K562 (cell line): Measurements from ENCODE around the gene GRXCR1. TPM values are rescaled to one million over a fixed set of nuclear protein-coding genes. Genes with fewer than 3 reads are reported as not detected.

Experiments
- ATAC-seq: fragments of 200-7000 bp; cut with Tn5 transposase; 3 replicates; pipeline ENCODE4 v1.9.1; 2020; ENCODE audit warnings: moderate library complexity
- BruUV-seq: library from RNA; stranded (reverse); fragments of 400-500 nt; replicated peaks from 2 replicates; lab custom pipeline; 2021; lab: Mats Ljungman, UMichigan
- CTCF ChIA-PET: fragments of 300-600 bp; formaldehyde crosslinking; extraction: SDS; loops from one replicate; lab custom pipeline; 2021; ENCODE audit warnings: low intra/inter-chr PET ratio; lab: Yijun Ruan, JAX
- POLR2A ChIA-PET: fragments of 300-600, 350-650 bp; sonication (Branson Sonifier 250); formaldehyde crosslinking; extraction: SDS; loops from one replicate; lab custom pipeline; 2021; ENCODE audit warnings: antibody characterized with exemption, inconsistent platforms; lab: Yijun Ruan, JAX
- DNase-seq, 4 experiments: peaks; one replicate each; pipeline versions ENCODE4 v3.0.0 to v3.0.0-alpha.2; 2011 to 2018; ENCODE audit warnings: low spot score in 3 of 4, mixed read lengths in 3 of 4; ENCODE audit errors: extremely low read depth in 1 of 4
- FAIRE-seq: peaks from 2 replicates; lab custom pipeline; 2011; peaks lifted over from hg19 to GRCh38; lab: Jason Lieb, UNC
- H2AFZ ChIP-seq: 2 replicates; pipeline ENCODE4 v1.6.0; 2011; ENCODE audit warnings: low read depth, low read length, control low read depth, inconsistent platforms
- H3K27ac ChIP-seq: fragments of 200-600 bp; 3 replicates; pipeline ENCODE4 v1.8.0; 2011; ENCODE audit warnings: low read depth, mild to moderate bottlenecking, control low read depth, inconsistent platforms, low read length, moderate library complexity, mixed read lengths; ENCODE audit errors: extremely low read depth
- H3K27me3 ChIP-seq, 2 experiments: fragments of 300-600 bp in 1 of 2; 2 replicates in 1 of 2; 3 replicates in 1 of 2; pipeline versions ENCODE4 v1.6.0 to v1.8.0; 2011; ENCODE audit warnings: inconsistent platforms in 2 of 2, low read length in 2 of 2, mild to moderate bottlenecking in 1 of 2, mixed read lengths in 1 of 2, moderate library complexity in 1 of 2; ENCODE audit not compliant: control insufficient read depth in 2 of 2, insufficient read depth in 2 of 2
- H3K36me3 ChIP-seq: fragments of 300-600 bp; 3 replicates; pipeline ENCODE4 v1.8.0; 2011; ENCODE audit warnings: mild to moderate bottlenecking, low read length, inconsistent platforms; ENCODE audit not compliant: control insufficient read depth, insufficient read depth
- H3K4me1 ChIP-seq, 2 experiments: fragments of 200-600 bp in 1 of 2; replicated peaks in 1 of 2; 2 replicates in 1 of 2; 3 replicates in 1 of 2; pipeline versions ENCODE4 v1.5.1 to v1.8.0; 2011; ENCODE audit warnings: inconsistent platforms in 2 of 2, low read length in 2 of 2, mild to moderate bottlenecking in 1 of 2, mixed read lengths in 1 of 2, moderate library complexity in 1 of 2; ENCODE audit not compliant: control insufficient read depth in 2 of 2, insufficient read depth in 2 of 2
- H3K4me2 ChIP-seq: 2 replicates; pipeline ENCODE4 v1.6.1; 2011; ENCODE audit warnings: low read length, control low read depth, inconsistent platforms, mixed read lengths; ENCODE audit not compliant: insufficient read depth
- H3K4me3 ChIP-seq: fragments of 200-600 bp; sonication (generic), shearing (Covaris generic); 2 replicates; pipeline ENCODE4 v1.5.1; 2016; ENCODE audit warnings: control low read depth, inconsistent platforms
- H3K79me2 ChIP-seq: fragments of 200-600 bp; 3 replicates; pipeline ENCODE4 v1.8.0; 2011; ENCODE audit warnings: low read length, inconsistent platforms; ENCODE audit not compliant: control insufficient read depth, insufficient read depth
- H3K9ac ChIP-seq, 2 experiments: 2 replicates each; pipeline versions ENCODE4 v1.6.0 to v1.6.1; 2011; ENCODE audit warnings: low read depth in 2 of 2, low read length in 2 of 2, control low read depth in 1 of 2, inconsistent platforms in 1 of 2, mild to moderate bottlenecking in 1 of 2, mixed read lengths in 1 of 2; ENCODE audit not compliant: insufficient read depth in 1 of 2
- H3K9me1 ChIP-seq: one replicate; pipeline ENCODE4 v1.6.0; 2011; ENCODE audit warnings: inconsistent platforms, mild to moderate bottlenecking, low read length, moderate library complexity; ENCODE audit not compliant: control insufficient read depth, insufficient read depth
- H3K9me3 ChIP-seq: replicated peaks from 2 replicates; pipeline ENCODE4 v1.5.1; 2011; ENCODE audit warnings: low read depth, low read length, inconsistent platforms; ENCODE audit not compliant: control insufficient read depth, insufficient read depth
- H4K20me1 ChIP-seq: replicated peaks from 2 replicates; pipeline ENCODE4 v1.6.1; 2011; ENCODE audit warnings: low read length, inconsistent platforms, mixed read lengths; ENCODE audit not compliant: control insufficient read depth, insufficient read depth
- BACH1 ChIP-seq: fragments of 200-800 bp; sonication (Bioruptor generic); IDR thresholded peaks from 2 replicates; pipeline ENCODE4 v1.6.1; 2016; ENCODE audit warnings: missing genetic modification characterization, missing compliant biosample characterization
- CCNT2 ChIP-seq: IDR thresholded peaks from 2 replicates; pipeline ENCODE4 v1.6.1; 2011; ENCODE audit warnings: borderline replicate concordance, low read depth, mild to moderate bottlenecking, moderate library complexity, mixed read lengths, low read length; ENCODE audit not compliant: insufficient read length; ENCODE audit errors: extremely low read depth
- CEBPB ChIP-seq: fragments of 450-650 bp; IDR thresholded peaks from 2 replicates; pipeline ENCODE4 v1.6.1; 2016; ENCODE audit warnings: missing genetic modification characterization, missing compliant biosample characterization
- CEBPG ChIP-seq, 3 experiments: fragments of 200-800 bp in 1 of 3; sonication (Bioruptor generic) in 1 of 3; sonication (generic) in 1 of 3; formaldehyde crosslinking in 1 of 3; IDR thresholded peaks in 2 of 3; conservative IDR thresholded peaks in 1 of 3; 2 replicates each; pipeline versions ENCODE4 v1.6.1 to v1.8.0; 2016 to 2022; ENCODE audit warnings: missing compliant biosample characterization in 2 of 3, missing genetic modification characterization in 2 of 3, mild to moderate bottlenecking in 1 of 3, missing genetic modification reagents in 1 of 3
- FOS ChIP-seq: IDR thresholded peaks from 3 replicates; pipeline ENCODE4 v1.6.1; 2011; ENCODE audit not compliant: insufficient read length; ENCODE audit errors: extremely low read depth
- HCFC1 ChIP-seq: IDR thresholded peaks from 2 replicates; pipeline ENCODE4 v1.6.1; 2012; ENCODE audit warnings: low read depth, low read length, improper control_type of control experiment
- KAT2B ChIP-seq: IDR thresholded peaks from one replicate; pipeline ENCODE4 v1.6.1; 2012; ENCODE audit warnings: low read depth, mild to moderate bottlenecking, control low read depth, inconsistent platforms, low read length, moderate library complexity
- MAFG ChIP-seq: fragments of 450-650 bp; conservative IDR thresholded peaks from 2 replicates; pipeline ENCODE4 v1.6.1; 2016; ENCODE audit warnings: missing genetic modification characterization, missing compliant biosample characterization
- MTA1 ChIP-seq: fragments of 450-650 bp; IDR thresholded peaks from 2 replicates; pipeline ENCODE4 v1.6.1; 2017; ENCODE audit warnings: borderline replicate concordance
- TBL1XR1 ChIP-seq, 2 experiments: IDR thresholded peaks; 2 replicates each; pipeline ENCODE4 v1.6.1; 2012; ENCODE audit warnings: improper control_type of control experiment in 2 of 2, low read length in 2 of 2, mild to moderate bottlenecking in 1 of 2
- TCFL5 ChIP-seq: fragments of 250-450 bp; sonication (Bioruptor Pico); conservative IDR thresholded peaks from 2 replicates; pipeline ENCODE4 v1.6.1; 2021; ENCODE audit warnings: mild to moderate bottlenecking, moderate library complexity, matching md5 sums
- ZNF175 ChIP-seq: fragments of 200-800 bp; sonication (Bioruptor generic); IDR thresholded peaks from 2 replicates; pipeline ENCODE4 v1.6.1; 2016; ENCODE audit warnings: low read depth, mild to moderate bottlenecking, missing genetic modification characterization, missing compliant biosample characterization
- ZNF274 ChIP-seq: IDR thresholded peaks from 2 replicates; pipeline ENCODE4 v1.6.1; 2011; ENCODE audit warnings: low read depth, mild to moderate bottlenecking, low read length, moderate library complexity, borderline replicate concordance
- ZNF431 ChIP-seq: sonication (generic); formaldehyde crosslinking; IDR thresholded peaks from 2 replicates; pipeline ENCODE4 v1.8.0; 2022; ENCODE audit warnings: mild to moderate bottlenecking, missing genetic modification reagents
- WGBS: fragments of 100-300 bp; shearing (Covaris generic); methylation state at CpG from one replicate; pipeline ENCODE4 v1.1.6; 2016; ENCODE audit warnings: low coverage, mixed read lengths; ENCODE audit not compliant: insufficient coverage; ENCODE audit errors: missing lambda C conversion rate; 5-methylcytosine and 5-hydroxymethylcytosine counted together
- in situ Hi-C: fragments of 300-500 bp; cut with MboI; formaldehyde crosslinking; loops from 4 replicates; pipeline ENCODE4 v1.15.0; 2018; ENCODE audit warnings: inconsistent platforms, mixed read lengths
- intact Hi-C: fragments of 100-400 bp; cut with micrococcal nuclease; formaldehyde crosslinking; loops from 2 replicates; pipeline ENCODE4 v1.14.2; 2022
- polyA plus RNA-seq, 8 experiments: library from polyadenylated mRNA; depleted of rRNA in 4 of 8; stranded (reverse) in 5 of 8; unstranded in 3 of 8; fragments of >200 nt; fragmentation: Nextera tagmentation in 2 of 8; fragmentation: Illumina TruSeq in 1 of 8; extraction: Ambion mirVana in 2 of 8; extraction: Trizol in 1 of 8; gene quantifications; 2 replicates each; pipeline versions ENCODE4 v1.2.1 to v1.2.3, GENCODE V29; 2011 to 2014; ENCODE audit warnings: inconsistent platforms in 1 of 8, missing spikeins in 1 of 8
- total RNA-seq, 7 experiments: library from RNA; depleted of rRNA in 6 of 7; stranded (reverse); fragments of >200 nt in 6 of 7; fragmentation: Illumina TruSeq in 2 of 7; extraction: Trizol in 2 of 7; gene quantifications; 2 replicates each; pipeline versions ENCODE4 v1.2.1 to v1.2.3, GENCODE V29; 2011 to 2021; ENCODE audit warnings: low replicate concordance in 1 of 7
- TF ChIP-seq, protein P1 (sequence below): fragments of 250-450 bp; sonication (Bioruptor Pico); IDR thresholded peaks from 2 replicates; pipeline ENCODE4 v1.4.0; 2020; ENCODE audit warnings: mild to moderate bottlenecking, moderate library complexity
- TF ChIP-seq, protein P2 (sequence below): fragments of 250-450 bp; sonication (Bioruptor Pico); IDR thresholded peaks from 2 replicates; pipeline ENCODE4 v1.8.0; 2021; ENCODE audit warnings: moderate library complexity, mild to moderate bottlenecking, inconsistent platforms

GRXCR1 gene
- total and polyA plus RNA-seq, 9 of the 15 experiments (the other 6 are each of a cell fraction or from before 2014, with no cell fraction given): not detected

DNA sequence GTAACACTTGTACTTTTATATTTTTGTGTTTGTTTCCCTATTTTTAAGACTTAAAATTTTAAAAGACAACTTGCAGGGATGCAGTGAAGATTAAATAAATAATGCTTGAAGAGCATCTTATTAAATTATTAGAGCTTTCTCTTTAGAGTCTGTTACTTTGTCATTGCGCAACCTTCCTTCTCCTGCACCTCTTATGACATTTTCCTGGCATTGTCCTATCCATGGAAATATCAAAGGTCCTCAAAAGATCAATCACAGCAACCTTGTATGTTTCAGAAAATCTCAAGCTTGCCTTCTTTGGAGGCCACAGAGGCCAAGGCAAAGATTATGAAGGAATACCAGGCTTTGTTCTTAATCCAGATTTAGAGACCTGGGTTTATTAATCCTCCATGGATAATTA is 116.3 kb downstream of the GRXCR1 start:
- intact Hi-C loops (no loop called here), in situ Hi-C loops (no loop called here)
- Histone ChIP-seq H3K9me3 (no peaks in the 10 kb centered on the region), H3K4me3 (no peak overlapping the region), H3K36me3 (no peaks in the 10 kb centered on the region), H3K4me1 (no peaks in the 10 kb centered on the region), H3K79me2 (no peaks in the 10 kb centered on the region), H2AFZ (no peak overlapping the region), H3K9ac (no peak overlapping the region), H3K4me2 (no peak overlapping the region), H3K27me3 (no peaks in the 10 kb centered on the region), H4K20me1 (no peaks in the 10 kb centered on the region), H3K9me1 (no peaks in the 10 kb centered on the region), H3K27ac (no peak overlapping the region)
- FAIRE-seq (no peak), ATAC-seq (no peak), DNase-seq (no peak)
- BruUV-seq: no TSS peak
- TF ChIP-seq MTA1 (no peak), MAFG (tag) (no peak), CEBPB (tag) (peak; percentile 45), CEBPG (CRISPR knock-in tag; IDR thresholded peaks at IDR 0.05) (no peak), CEBPG (tag; conservative IDR thresholded peaks at IDR 0.05 in 1 of 2, IDR thresholded peaks at IDR 0.05 in 1 of 2) (peak in 1 of 2 experiments; percentile 65; a peak in 2 of 4 replicates)
- POLR2A ChIA-PET: no interaction called here
- CTCF ChIA-PET: no interaction called here
- 0% methylated on average over 1 of the region's 1 CpG for WGBS

DNA sequence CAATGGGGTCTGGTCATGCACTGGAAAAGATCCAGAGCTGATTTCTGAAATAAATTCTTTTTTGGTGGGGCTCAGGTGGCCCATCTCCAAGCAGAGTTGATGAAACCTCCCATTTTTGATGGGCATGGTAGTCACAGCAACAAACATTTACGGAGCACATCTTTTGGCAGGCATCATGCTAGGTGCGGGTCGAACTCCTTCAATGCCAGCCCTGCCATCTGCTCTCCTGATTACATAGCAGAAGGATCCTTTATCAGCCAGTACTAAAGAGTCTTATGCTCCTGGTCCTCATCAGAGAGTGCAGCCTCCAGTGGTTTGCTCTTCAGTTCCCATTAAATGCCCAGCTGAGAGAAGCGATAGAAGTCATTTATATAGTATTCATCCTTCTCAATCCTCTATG is 121.7 kb downstream of the GRXCR1 start:
- no peak for FAIRE-seq
- H3K4me2 ChIP-seq: no peak overlapping the region
- WGBS: 0% methylated on average over 4 of the region's 4 CpGs
- H3K4me3 ChIP-seq: no peak overlapping the region
- no peaks in the 10 kb centered on the region for H3K36me3 ChIP-seq
- no peaks in the 10 kb centered on the region for H3K4me1 ChIP-seq
- H3K27ac ChIP-seq: no peak overlapping the region
- H2AFZ ChIP-seq: no peak overlapping the region
- BruUV-seq: no TSS peak
- no peaks in the 10 kb centered on the region for H3K79me2 ChIP-seq
- no peaks in the 10 kb centered on the region for H3K9me1 ChIP-seq
- ChIA-PET POLR2A (no interaction called here), CTCF (no interaction called here)
- in situ Hi-C loops (no loop called here), intact Hi-C loops (no loop called here)
- H3K9me3 ChIP-seq: no peaks in the 10 kb centered on the region
- DNase-seq: no peak
- H3K27me3 ChIP-seq: no peaks in the 10 kb centered on the region
- ATAC-seq: no peak
- H3K9ac ChIP-seq: no peak overlapping the region
- no peaks in the 10 kb centered on the region for H4K20me1 ChIP-seq
- TF ChIP-seq ZNF274 (no peak), KAT2B (no peak), BACH1 (tag) (no peak), TCFL5 (no peak), CCNT2 (no peak), TBL1XR1 (IDR thresholded peaks at IDR 0.05; ENCODE audit: low read length in 2 of 2) (no peak), HCFC1 (no peak), ZNF431 (no peak), FOS (no peak), ZNF175 (CRISPR knock-in tag) (no peak)
- TF ChIP-seq, protein P1, sequence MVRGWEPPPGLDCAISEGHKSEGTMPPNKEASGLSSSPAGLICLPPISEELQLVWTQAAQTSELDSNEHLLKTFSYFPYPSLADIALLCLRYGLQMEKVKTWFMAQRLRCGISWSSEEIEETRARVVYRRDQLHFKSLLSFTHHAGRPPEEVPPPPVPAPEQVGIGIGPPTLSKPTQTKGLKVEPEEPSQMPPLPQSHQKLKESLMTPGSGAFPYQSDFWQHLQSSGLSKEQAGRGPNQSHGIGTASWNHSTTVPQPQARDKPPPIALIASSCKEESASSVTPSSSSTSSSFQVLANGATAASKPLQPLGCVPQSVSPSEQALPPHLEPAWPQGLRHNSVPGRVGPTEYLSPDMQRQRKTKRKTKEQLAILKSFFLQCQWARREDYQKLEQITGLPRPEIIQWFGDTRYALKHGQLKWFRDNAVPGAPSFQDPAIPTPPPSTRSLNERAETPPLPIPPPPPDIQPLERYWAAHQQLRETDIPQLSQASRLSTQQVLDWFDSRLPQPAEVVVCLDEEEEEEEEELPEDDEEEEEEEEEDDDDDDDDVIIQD (CRISPR knock-in tag): no peak
- TF ChIP-seq, protein P2, sequence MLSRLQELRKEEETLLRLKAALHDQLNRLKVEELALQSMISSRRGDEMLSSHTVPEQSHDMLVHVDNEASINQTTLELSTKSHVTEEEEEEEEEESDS (CRISPR knock-in tag): no peak
